A549 (cell line): ENCODE results near the gene TCF4. TPM values are rescaled to one million over a fixed set of nuclear protein-coding genes. Genes with fewer than 3 reads are reported as not detected.
A peak's percentile ranks its signal among the peaks of the same experiment; 100 is the strongest.

Source experiments
- ATAC-seq, 2 experiments: fragments of 200-7000 bp in 1 of 2; fragments of >200 bp in 1 of 2; cut with Nextera tagmentation in 1 of 2; cut with Tn5 transposase in 1 of 2; 3 replicates each; pipeline versions ENCODE4 v1.8.0 to v1.9.1; 2018 to 2020; ENCODE audit warnings: mild to moderate bottlenecking in 1 of 2, moderate library complexity in 1 of 2
- CTCF ChIA-PET: fragments of 300-600 bp; sonication (Branson Sonifier 250); formaldehyde crosslinking; extraction: SDS; loops from one replicate; lab custom pipeline; 2021; ENCODE audit warnings: antibody characterized with exemption, inconsistent platforms; lab: Yijun Ruan, JAX
- POLR2A ChIA-PET: fragments of 350-600 bp; formaldehyde crosslinking; extraction: SDS; loops from one replicate; lab custom pipeline; 2021; ENCODE audit warnings: antibody characterized with exemption, inconsistent platforms; lab: Yijun Ruan, JAX
- DNase-seq, 2 experiments: peaks; one replicate each; pipeline versions ENCODE4 v3.0.0 to v3.0.0-alpha.2; 2011 to 2016; ENCODE audit warnings: low read depth in 1 of 2, low spot score in 1 of 2
- FAIRE-seq: peaks from 2 replicates; lab custom pipeline; 2011; peaks lifted over from hg19 to GRCh38; lab: Jason Lieb, UNC
- H3K27ac ChIP-seq, 2 experiments: fragments of >200 bp; sonication (Bioruptor Twin); formaldehyde crosslinking; 3 replicates each; pipeline ENCODE4 v1.5.1; 2016 to 2017
- H3K4me1 ChIP-seq: fragments of >200 bp; sonication (Bioruptor Twin); formaldehyde crosslinking; 3 replicates; pipeline ENCODE4 v1.6.1; 2016
- H3K4me2 ChIP-seq: fragments of >200 bp; sonication (Bioruptor Twin); formaldehyde crosslinking; 3 replicates; pipeline ENCODE4 v1.6.1; 2016
- H3K4me3 ChIP-seq: fragments of >200 bp; sonication (Bioruptor Twin); formaldehyde crosslinking; 3 replicates; pipeline ENCODE4 v1.5.1; 2016
- H3K9me3 ChIP-seq: fragments of >200 bp; sonication (Bioruptor Twin); formaldehyde crosslinking; 3 replicates; pipeline ENCODE4 v1.6.1; 2016
- BHLHE40 ChIP-seq: IDR thresholded peaks from 2 replicates; pipeline ENCODE4 v1.6.1; 2012; ENCODE audit warnings: low read depth, low read length, inconsistent platforms
- CEBPB ChIP-seq, 2 experiments: fragments of >200 bp in 1 of 2; sonication (Bioruptor Twin) in 1 of 2; formaldehyde crosslinking in 1 of 2; IDR thresholded peaks; 2 replicates each; pipeline ENCODE4 v1.6.1; 2012 to 2016
- CHD4 ChIP-seq: fragments of 200-600 bp; sonication (generic); IDR thresholded peaks from 2 replicates; pipeline ENCODE4 v1.6.1; 2016; ENCODE audit warnings: antibody characterized with exemption, mild to moderate bottlenecking, borderline replicate concordance
- EP300 ChIP-seq, 2 experiments: fragments of >200 bp; sonication (Bioruptor Twin); formaldehyde crosslinking; IDR thresholded peaks; 2 replicates in 1 of 2; 3 replicates in 1 of 2; pipeline ENCODE4 v1.6.1; 2016 to 2017
- FOSL2 ChIP-seq, 2 experiments: fragments of 450-650 bp in 1 of 2; fragments of >200 bp in 1 of 2; sonication (Bioruptor Twin) in 1 of 2; formaldehyde crosslinking; IDR thresholded peaks; 2 replicates each; pipeline versions ENCODE4 v1.5.0 to v1.6.1; 2016 to 2020; ENCODE audit warnings: mild to moderate bottlenecking in 1 of 2, moderate library complexity in 1 of 2
- FOXS1 ChIP-seq: fragments of 250-450 bp; sonication (Bioruptor Pico); IDR thresholded peaks from 2 replicates; pipeline ENCODE4 v1.5.0; 2020; ENCODE audit warnings: mild to moderate bottlenecking, moderate library complexity
- GATA3 ChIP-seq: IDR thresholded peaks from 2 replicates; pipeline ENCODE4 v1.6.1; 2012; ENCODE audit warnings: borderline replicate concordance
- HEYL ChIP-seq: fragments of 250-450 bp; sonication (Bioruptor Pico); IDR thresholded peaks from 2 replicates; pipeline ENCODE4 v1.8.0; 2021; ENCODE audit warnings: mild to moderate bottlenecking, moderate library complexity
- HMGXB4 ChIP-seq: fragments of 250-450 bp; sonication (Bioruptor Pico); IDR thresholded peaks from 2 replicates; pipeline ENCODE4 v1.5.0; 2021; ENCODE audit warnings: mild to moderate bottlenecking, moderate library complexity, borderline replicate concordance
- HOXB13 ChIP-seq: fragments of 250-450 bp; sonication (Bioruptor Pico); IDR thresholded peaks from 2 replicates; pipeline ENCODE4 v1.5.0; 2020; ENCODE audit warnings: low read depth, mild to moderate bottlenecking, moderate library complexity
- KDM1A ChIP-seq: fragments of 200-600 bp; sonication (generic); IDR thresholded peaks from 2 replicates; pipeline ENCODE4 v1.6.1; 2016; ENCODE audit warnings: low read depth, mild to moderate bottlenecking
- MAFK ChIP-seq: fragments of 450-650 bp; IDR thresholded peaks from 2 replicates; pipeline ENCODE4 v1.6.1; 2014; ENCODE audit not compliant: partially characterized antibody
- MAZ ChIP-seq: fragments of 150-350 bp; IDR thresholded peaks from 2 replicates; pipeline ENCODE4 v1.6.1; 2014; ENCODE audit warnings: antibody characterized with exemption, low read depth, low read length, borderline replicate concordance
- RARB ChIP-seq: fragments of 250-450 bp; sonication (Bioruptor Pico); IDR thresholded peaks from 2 replicates; pipeline ENCODE4 v1.8.0; 2021; ENCODE audit warnings: mild to moderate bottlenecking, moderate library complexity
- REST ChIP-seq: fragments of 200-600 bp; sonication (generic); IDR thresholded peaks from 2 replicates; pipeline ENCODE4 v1.6.1; 2016; ENCODE audit warnings: antibody characterized with exemption, mild to moderate bottlenecking, moderate library complexity
- RFX5 ChIP-seq: fragments of 450-650 bp; IDR thresholded peaks from 2 replicates; pipeline ENCODE4 v1.7.1; 2014; ENCODE audit warnings: antibody characterized with exemption, mild to moderate bottlenecking, moderate library complexity
- WGBS: methylation state at CpG from one replicate; pipeline ENCODE4 v1.1.6; 2017; ENCODE audit errors: missing lambda C conversion rate; 5-methylcytosine and 5-hydroxymethylcytosine counted together
- polyA plus RNA-seq, 4 experiments: library from polyadenylated mRNA; depleted of rRNA in 3 of 4; stranded (reverse); fragments of >200 nt; fragmentation: RNase III in 1 of 4; extraction: RNeasy Plus Mini Kit Qiagen cat#74134 plus additional on column Dnase treatment in 1 of 4; gene quantifications; 2 replicates in 3 of 4; 3 replicates in 1 of 4; pipeline ENCODE4 v1.2.3, GENCODE V29; 2011 to 2017
- TF ChIP-seq, protein P1 (sequence below): fragments of 450-650 bp; IDR thresholded peaks from 2 replicates; pipeline ENCODE4 v1.6.1; 2014; ENCODE audit warnings: antibody characterized with exemption

The TCF4 gene
- polyA plus RNA-seq, 2 of the 4 experiments (the other 2 are of a cell fraction): 3.0 to 4.0 TPM

GRCh38 chr18:55588870-55589595, 1.0 kb upstream of the TCF4 start:
- Histone ChIP-seq H3K4me1 (no peaks in the 10 kb centered on the region), H3K9me3 (no peaks in the 10 kb centered on the region), H3K27ac (peak overlapping the region; percentile 83 to 98), H3K4me2 (peak overlapping the region; percentile 96), H3K4me3 (peak overlapping the region; percentile 81)
- no peak for ATAC-seq
- CTCF ChIA-PET: no interaction called here
- WGBS: under 1% methylated on average over 12 of the region's 12 CpGs
- POLR2A ChIA-PET: interaction anchor here (0.7 kb wide), 1 partner anchor 288 kb away, joined by 3 read pairs; no protein-coding TSS in a partner anchor
- TF ChIP-seq MAFK (peak; percentile 64), KDM1A (no peak)
- DNase-seq: peak in 1 of 2 experiments; percentile 3
- no peak for FAIRE-seq

DNA sequence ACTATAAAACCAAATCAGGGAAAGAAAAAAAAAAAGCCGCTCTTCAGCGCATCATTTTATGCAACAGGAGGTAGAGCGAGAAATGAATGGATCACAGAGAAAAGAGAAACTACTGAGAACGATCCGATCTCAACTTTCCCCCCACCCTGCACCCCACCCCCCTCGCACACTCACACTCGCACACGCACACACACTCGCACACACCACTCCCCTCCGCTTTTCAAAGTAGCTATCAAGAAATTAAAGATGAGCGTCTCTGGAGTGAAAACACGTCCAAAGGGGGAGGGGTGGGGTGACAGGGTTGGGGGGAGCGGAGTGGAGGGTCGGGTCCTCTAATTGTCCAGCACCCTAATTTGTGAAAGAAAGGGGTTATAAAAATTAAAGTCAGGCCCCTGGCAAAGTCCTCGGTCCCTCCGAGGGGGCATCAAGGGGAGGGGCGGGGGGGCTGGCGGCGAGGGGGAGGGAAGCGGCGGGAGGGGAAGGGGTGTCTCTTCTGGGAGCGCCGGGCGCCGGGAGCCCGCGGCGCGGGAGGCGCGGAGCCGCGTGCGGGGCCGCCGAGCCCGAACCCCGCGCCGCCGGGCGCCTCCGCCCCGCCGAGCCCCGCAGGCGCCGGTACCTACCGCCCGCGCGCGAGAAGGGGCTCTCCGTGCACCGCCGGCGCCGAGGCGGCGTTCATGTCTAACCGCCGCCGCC, 428 bp downstream of the TCF4 start:
- FAIRE-seq: no peak
- ChIA-PET POLR2A (interaction anchor here (0.6 to 0.7 kb wide), 2 partner anchors 189 to 1216 kb away, joined by 3 to 4 read pairs; no protein-coding TSS in a partner anchor), CTCF (interaction anchor here (0.7 kb wide), 1 partner anchor 247 kb away, joined by 4 read pairs; no protein-coding TSS in a partner anchor)
- ATAC-seq: peak in 1 of 2 experiments; percentile 33; a peak in 1 of 6 replicates
- Histone ChIP-seq H3K4me3 (peak overlapping the region; percentile 81), H3K27ac (peak overlapping the region; percentile 83 to 98), H3K4me2 (peak overlapping the region; percentile 96), H3K4me1 (no peaks in the 10 kb centered on the region), H3K9me3 (no peaks in the 10 kb centered on the region)
- TF ChIP-seq KDM1A: no peak
- no peak for TF ChIP-seq MAFK
- no peak for TF ChIP-seq BHLHE40
- no peak for TF ChIP-seq HOXB13 (CRISPR knock-in tag)
- TF ChIP-seq RARB (CRISPR knock-in tag): no peak
- no peak for TF ChIP-seq CEBPB (IDR thresholded peaks at IDR 0.05)
- TF ChIP-seq REST: no peak
- no peak for TF ChIP-seq HEYL (CRISPR knock-in tag)
- no peak for TF ChIP-seq MAZ
- TF ChIP-seq GATA3: no peak
- no peak for TF ChIP-seq RFX5
- no peak for TF ChIP-seq FOXS1
- no peak for TF ChIP-seq FOSL2 (IDR thresholded peaks at IDR 0.05)
- TF ChIP-seq FOSL2 (CRISPR knock-in tag; IDR thresholded peaks at IDR 0.05): no peak
- no peak for TF ChIP-seq CHD4
- TF ChIP-seq, protein P1, sequence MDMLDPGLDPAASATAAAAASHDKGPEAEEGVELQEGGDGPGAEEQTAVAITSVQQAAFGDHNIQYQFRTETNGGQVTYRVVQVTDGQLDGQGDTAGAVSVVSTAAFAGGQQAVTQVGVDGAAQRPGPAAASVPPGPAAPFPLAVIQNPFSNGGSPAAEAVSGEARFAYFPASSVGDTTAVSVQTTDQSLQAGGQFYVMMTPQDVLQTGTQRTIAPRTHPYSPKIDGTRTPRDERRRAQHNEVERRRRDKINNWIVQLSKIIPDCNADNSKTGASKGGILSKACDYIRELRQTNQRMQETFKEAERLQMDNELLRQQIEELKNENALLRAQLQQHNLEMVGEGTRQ: no peak
- TF ChIP-seq HMGXB4 (CRISPR knock-in tag): no peak
- no peak for TF ChIP-seq EP300 (IDR thresholded peaks at IDR 0.05)
- DNase-seq: peak in 1 of 2 experiments; percentile 9
- under 1% methylated on average over 11 of the region's 63 CpGs for WGBS
